GM21717 (cell line): ENCODE data around the gene ARHGAP12.
"Not testable (repeated sequence)": the region's sequence is repeated elsewhere in the genome, so short reads cannot be mapped to it uniquely, and the experiment has no call there.

Source experiments
- ATAC-seq: cut with Tn5 transposase; IDR thresholded peaks from one replicate; pipeline ENCODE4 v1.9.1; 2021; ENCODE audit warnings: mild to moderate bottlenecking, moderate library complexity; ENCODE audit not compliant: unreplicated experiment

ARHGAP12 gene

DNA sequence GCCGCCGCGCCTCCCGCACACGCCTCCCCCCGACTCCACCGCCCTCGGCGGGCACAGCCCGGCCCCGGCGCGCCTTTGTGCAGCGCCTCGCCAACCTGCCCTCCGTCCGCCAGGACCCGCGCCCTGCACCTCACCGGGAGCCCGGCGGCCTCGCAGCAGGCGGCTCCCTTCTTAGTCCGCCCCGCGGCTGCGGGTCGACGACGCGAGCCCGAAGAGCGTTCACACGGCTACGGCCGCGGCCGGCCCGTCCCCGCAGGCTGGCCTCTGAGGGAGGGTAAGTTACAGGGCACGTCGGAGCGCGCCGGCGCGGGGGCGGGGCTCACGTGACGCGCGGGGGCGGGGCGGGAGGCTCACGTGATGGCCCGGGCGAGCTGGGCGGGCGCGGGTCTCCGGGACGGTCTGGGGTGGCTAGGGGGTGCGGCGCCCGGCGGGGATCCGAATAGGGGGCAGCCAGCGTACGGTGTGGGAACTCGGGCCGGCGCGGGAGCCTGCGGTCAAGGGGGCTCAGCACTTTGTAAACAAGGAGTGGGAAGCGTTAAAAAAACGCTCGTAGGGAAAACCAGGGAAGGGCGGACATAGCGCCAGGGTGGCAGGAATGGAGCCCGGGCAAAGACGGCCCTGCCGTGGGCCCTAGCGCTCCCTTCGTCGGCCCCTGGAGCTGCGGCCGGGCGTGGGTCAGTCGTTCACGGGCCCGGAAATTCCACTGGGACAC is at the start of gene ARHGAP12:
Gene ARHGAP12, minus strand, starts transcription at position 283 of the 712 bp plus-strand sequence. CDS start 19,976 bp downstream, outside the sequence.
- peak; percentile 61 for ATAC-seq

DNA sequence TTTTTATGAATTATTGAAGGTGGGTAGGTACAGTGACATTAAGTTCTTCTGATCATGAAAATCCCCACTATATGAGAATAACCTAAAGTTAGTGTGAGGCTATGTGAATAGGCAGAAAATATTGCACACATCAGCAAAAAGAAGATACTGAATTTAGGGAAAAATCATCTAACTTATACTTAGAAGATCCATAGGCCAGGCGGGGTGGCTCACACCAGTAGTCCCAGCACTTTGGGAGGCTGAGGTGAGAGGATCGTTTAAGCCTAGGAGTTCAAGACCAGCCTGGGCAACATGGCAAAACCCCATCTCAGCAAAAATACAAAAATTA is 49.5 kb upstream of the ARHGAP12 start:
- no peak for ATAC-seq

DNA sequence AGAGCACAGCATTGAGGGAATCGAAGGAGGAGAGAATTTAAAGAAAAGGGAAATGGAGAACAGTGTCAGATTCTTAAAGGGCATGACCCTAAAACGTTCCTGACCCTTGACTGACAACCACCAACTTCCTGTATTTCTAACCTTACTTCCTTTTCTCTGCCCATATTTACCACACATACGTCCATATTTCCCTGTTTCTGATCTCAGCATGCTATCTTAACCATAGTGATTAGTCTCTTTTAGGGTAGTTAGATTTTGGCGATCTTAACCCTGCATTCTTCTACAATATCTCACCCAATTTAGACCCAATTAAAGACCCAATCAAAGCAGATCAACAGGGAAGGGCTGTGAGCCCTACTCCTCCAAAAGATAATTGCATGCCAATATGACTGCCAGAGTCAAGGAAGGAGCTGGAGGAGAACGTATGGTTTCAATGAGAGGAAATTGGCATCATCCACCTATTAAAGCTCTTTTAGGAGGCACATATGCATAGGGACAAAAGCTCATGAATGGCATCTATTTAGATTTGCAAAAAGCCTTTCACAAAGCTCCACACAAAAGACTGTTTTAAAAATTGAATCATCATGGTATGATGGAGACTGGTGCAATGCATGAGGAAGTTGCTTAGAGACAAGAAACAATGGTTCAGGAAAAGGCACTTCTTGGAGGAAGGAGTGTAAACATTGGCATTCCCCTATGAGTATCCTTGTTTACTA is 49.0 kb upstream of the ARHGAP12 start:
- no peak for ATAC-seq

DNA sequence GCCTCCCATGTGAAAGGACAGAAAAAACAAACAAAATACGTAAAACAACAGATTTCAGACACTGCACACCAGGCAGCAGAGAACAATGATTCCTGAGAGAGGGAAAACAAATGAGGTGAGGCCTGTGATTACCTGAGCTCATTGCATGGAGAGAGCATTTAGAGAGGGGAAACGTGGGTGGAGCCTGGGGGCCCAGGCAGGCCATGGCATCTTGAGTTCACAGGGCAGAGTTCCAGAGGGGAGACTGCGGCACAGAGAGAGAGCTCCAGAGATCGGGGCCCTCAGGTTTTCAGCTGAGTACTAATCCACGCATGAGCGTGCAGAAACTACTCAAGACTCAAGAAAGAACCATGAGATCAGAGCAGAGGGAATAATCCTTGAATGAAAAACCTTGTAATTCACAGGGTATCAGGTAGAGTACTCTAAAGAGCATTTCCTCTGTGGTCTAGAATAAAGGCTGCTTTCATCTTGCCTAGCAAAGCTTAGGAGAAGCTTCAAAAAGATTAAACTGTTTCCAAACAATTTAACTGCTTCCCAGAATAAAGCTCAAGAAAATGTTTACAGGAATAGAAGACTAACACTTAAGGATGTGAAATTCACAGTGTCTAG is 46.6 kb upstream of the ARHGAP12 start:
- ATAC-seq: no peak

DNA sequence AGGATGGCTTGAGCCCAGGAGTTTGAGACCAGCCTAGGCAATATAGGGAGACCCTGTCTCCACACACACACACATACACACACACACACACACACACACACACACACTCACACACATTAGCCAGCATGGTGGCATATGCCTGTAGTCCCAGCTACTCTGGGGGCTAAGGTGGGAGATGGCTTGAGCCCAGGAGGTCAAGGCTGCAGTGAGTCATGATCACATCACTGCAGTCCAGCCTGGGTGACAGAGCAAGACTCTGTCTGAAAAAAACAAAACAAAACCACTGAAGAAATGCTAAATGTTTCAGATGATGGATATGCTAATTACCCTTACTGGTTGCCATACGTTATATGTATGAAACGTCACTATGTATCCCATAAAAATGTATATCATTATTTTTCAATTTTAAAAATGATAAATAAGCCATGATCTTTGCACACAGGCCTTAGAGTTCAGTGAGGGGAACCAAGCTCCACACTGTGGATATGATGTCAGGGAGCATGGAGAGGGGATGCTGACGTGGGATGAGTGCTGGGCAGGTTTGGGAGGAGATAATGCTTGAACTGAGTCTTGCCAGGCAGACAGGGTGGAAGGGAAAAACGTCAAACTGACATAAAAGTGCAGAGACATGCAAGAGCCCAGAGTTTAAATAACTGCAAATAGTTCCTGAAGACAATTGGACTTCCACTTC is 45.9 kb upstream of the ARHGAP12 start:
- ATAC-seq: no peak

DNA sequence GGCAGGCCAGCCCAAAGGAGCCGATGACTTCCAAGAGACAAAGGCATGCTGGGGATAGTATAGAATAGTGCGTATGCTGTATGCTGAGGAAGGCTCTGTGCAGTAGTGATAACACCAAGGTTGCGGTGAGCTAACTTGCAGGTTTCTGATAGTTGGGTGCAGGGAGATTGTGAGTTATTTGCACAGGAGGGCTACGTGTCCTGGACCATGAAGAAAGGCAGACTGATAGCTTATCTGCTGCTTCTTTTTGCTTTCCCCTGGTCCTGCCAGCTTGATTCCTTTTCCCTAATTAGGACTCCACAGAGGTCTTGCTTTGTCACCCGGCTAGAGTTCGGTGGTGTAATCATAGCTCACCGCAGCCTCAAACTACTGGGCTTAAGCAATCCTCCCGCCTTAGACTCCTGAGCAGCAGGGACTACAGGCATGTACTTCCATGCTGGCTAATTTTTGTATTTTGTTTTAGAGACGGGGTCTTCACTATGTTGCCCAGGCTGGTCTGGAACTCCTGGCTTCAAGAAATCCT is 43.9 kb upstream of the ARHGAP12 start:
- ATAC-seq: no peak

DNA sequence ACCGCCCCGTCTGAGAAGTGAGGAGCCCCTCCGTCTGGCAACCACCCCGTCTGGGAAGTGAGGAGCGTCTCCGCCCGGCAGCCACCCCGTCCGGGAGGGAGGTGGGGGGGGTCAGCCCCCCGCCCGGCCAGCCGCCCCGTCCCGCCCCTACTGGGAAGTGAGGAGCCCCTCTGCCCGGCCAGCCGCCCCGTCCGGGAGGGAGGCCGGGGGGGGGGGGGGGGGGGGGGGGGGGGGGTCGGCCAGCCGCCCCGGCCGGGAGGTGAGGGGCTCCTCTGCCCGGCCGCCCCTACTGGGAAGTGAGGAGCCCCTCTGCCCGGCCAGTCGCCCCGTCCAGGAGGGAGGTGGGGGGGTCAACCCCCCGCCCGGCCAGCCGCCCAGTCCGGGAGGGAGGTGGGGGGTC is 41.2 kb upstream of the ARHGAP12 start:
- not testable (repeated sequence) for ATAC-seq

DNA sequence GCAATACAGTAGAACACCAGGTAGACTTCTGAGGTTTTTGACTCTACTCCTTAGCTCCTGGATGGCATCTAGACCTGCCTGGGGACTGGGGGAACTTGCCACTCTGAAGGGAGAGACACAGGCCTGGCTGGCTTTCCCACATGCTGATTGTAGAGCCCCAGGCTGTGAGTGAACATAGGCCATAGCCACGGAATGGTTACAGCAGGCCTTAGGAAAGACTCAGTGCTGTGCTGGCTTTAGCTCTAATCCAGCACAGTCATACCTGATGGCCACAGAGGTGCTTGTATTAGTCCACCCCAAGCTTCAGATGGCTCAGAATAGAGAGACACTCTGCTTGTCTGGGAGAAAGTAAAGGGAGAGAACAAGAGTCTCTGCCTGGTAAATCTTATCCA is 35.0 kb upstream of the ARHGAP12 start:
- no peak for ATAC-seq

DNA sequence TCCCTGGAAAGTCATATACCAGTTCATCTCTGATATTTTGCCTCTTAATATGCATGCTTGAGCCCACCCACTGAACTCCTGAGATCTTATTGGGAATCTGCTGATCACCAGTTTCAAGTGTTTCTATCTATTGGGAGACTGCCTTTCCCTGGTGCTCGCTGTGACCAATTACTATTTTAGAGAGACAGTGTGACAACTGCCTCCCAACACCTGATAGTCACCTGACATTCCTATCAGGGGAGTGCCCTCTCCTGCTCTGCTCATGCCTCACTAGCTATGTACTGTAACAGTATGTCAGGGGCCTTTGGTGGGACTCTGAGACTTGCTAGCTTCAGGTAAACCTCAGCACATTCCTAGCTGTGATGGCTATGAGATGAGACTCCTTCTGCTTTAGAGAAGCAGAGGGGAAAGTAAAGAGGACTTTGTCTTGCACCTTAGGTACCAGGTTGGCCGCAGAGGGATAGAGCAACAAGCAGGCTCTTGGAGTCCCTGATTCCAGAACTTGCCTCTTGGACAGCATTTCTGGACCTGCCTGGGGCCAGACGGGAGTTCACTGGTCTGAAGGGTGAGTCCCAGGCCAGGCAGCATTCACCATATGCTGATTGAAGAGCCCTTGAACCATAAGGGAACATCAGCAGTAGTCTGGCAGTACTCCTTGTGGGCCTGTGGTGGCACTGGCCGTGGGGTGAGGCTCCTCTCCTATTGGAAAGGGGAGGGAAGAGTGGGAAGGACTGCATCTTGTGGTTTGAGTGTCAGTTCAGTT is 34.4 kb upstream of the ARHGAP12 start:
- no peak for ATAC-seq

DNA sequence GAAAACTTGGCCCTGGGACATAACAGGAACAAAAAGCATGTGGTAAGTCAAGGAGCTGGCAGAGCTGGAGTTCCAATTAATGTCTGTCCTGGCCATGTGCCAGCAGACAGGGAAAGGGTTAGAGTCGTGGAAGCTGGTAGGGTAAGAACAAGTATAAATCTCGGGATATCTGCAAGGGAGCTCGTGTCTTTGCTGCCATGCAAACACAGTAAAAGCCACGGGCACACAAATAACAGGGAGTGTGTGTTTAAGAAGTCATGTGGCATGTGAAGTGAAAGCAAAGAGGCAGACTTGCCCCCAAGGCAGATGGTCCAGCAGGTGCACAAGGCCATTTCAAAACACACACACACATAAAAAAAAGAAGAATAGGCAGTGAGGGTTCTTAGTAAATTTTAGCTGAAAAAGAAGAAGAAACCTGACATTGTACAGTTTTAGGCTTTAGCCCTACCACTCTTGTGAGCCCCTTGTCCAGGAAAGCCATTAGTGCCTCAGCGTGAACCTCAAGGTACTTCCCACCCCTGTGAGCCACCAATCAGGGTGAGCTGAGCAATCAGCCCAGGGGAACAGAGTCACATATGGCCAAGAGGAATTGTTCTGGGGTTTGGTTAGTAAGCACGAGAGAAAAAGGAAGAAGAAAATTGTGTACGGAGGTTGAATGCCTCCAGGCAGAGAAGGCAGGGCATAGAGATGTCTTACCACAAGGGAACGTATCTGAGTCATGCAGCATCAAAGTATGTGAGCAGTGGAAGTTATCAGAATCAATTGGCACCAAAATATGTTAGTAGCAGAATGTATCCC is 32.8 kb upstream of the ARHGAP12 start:
- ATAC-seq: no peak

DNA sequence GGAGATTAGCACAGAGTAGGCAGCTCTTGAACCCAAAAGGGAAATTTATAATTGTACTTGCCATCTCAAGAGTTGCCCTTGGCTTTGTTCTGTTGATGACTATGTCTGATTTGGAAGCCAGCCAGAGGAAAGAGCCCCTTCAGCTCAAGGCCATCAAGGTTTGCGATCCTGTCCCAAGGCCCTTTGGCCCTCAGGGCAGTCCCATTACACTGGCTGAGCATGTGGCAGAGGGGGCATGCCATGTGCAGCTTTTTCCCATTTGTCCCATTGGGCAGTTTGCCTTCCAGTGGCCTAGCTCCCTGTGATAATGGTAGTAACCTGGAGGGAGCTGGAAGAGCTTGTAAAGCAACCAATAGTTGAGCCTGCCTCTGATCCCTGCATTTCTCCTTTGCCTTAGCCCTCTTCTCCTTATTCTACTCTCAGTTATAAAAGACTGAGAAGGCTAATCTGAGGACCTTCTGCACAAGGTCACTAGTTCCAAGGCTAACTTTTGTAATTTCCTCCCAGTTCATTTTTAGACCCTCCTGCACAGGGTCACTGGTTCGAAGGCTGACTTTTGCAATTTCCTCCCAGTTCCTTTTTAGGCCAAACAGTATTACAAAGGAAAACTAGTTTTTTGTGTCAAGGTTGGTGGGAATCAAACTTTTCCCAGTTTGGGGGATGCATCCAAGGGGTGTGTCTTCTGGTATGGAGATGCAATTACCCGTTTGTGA is 31.0 kb upstream of the ARHGAP12 start:
- ATAC-seq: no peak

- no peak for ATAC-seq
These were observed 30.2 kb upstream of the ARHGAP12 start for GRCh38 chr10:31958856-31959255.

- ATAC-seq: no peak
These were observed 27.7 kb upstream of the ARHGAP12 start for GRCh38 chr10:31956200-31956946.

DNA sequence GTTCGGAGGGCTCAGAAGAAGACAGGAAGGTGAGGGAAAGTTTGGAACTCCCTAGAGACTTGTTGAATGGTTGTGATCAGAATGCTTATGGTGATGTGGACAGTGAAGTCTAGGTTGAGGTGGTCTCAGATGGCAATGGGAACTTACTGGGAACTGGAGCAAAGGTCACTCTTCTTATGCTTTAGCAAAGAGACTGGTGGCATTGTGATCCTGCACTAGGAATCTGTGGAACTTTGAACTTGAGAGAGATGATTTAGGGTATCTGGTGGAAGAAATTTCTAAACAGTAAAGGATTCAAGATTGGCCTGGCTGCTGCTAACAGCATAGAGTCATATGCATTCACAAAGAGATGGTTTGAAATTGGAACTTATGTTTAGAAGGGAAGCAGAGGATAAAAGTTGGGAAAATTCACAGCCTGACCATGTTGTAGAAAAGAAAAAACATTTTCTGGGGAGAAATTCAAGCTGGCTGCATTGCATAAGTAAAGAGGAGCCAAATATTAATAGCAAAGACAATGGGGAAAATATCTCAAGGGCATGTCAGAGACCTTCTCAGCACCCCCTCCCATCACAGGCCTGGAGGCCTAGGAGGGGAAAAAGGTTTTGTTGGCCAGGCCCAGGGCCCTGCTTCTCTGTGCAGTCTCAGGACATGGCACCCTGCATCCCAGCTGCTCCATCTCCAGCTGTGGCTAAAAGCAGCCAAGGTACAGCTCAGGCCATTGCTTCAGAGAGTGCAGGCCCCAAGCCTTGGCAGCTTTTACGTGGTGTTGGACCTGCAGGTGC is 26.0 kb upstream of the ARHGAP12 start:
- ATAC-seq: no peak

DNA sequence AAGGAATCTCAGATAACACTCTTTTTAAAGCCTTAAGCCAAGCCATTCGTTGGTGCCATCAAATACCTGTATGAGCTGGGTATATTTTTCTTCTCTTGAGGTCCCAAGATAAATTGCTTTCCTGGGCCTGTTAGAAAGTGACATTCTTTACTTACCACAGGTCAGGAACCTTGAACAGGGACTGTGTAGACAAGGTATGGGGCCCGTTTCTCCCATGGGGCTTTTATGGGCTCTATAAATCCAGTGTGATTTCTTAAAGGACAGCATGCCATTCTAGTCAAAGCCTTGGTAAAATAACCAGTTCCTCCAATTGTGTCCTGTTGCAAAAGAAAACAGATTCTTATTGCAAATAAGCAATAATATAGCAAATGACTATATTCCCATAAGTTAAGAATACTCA is 24.8 kb upstream of the ARHGAP12 start:
- ATAC-seq: no peak

GRCh38 chr10:31953080-31953479 is 24.4 kb upstream of the ARHGAP12 start:
- ATAC-seq: no peak

- no peak for ATAC-seq
These were observed 23.4 kb upstream of the ARHGAP12 start for GRCh38 chr10:31952066-31952465.

- ATAC-seq: no peak
These were observed 20.6 kb upstream of the ARHGAP12 start for GRCh38 chr10:31949266-31949665.
